Upper lobe of left lung (tissue), 6 donors: ENCODE results near the gene PEX26. TPM values are rescaled to one million over a fixed set of nuclear protein-coding genes. Genes with fewer than 3 reads are reported as not detected.
A peak's percentile ranks its signal among the peaks of the same experiment; 100 is the strongest.

Experiments used
- ATAC-seq, 2 donors: fragments of 200-7000 bp; cut with Tn5 transposase; one replicate each; pipeline ENCODE4 v1.9.1; 2022; ENCODE audit warnings: mild to moderate bottlenecking in 2 of 2, moderate library complexity in 2 of 2; ENCODE audit not compliant: low FRiP score in 2 of 2
- DNase-seq, 2 donors: peaks; one replicate each; pipeline ENCODE4 v3.0.0-alpha.2; 2019 to 2020
- H3K27ac ChIP-seq, 4 donors: fragments of 200-600 bp; sonication (generic); one replicate each; pipeline ENCODE4 v1.5.1; 2016 to 2019
- H3K27me3 ChIP-seq, 4 donors: fragments of 200-600 bp; sonication (generic); one replicate each; pipeline ENCODE4 v1.5.1; 2017 to 2019
- H3K36me3 ChIP-seq, 4 donors: fragments of 200-600 bp; sonication (generic); one replicate each; pipeline ENCODE4 v1.5.1; 2016 to 2019
- H3K4me1 ChIP-seq, 4 donors: fragments of 200-600 bp; sonication (generic); one replicate each; pipeline ENCODE4 v1.5.1; 2018 to 2019
- H3K4me3 ChIP-seq, 4 donors: fragments of 200-600 bp; sonication (generic); one replicate each; pipeline ENCODE4 v1.5.1; 2017 to 2019; ENCODE audit warnings: mild to moderate bottlenecking in 2 of 4, moderate library complexity in 1 of 4
- H3K9me3 ChIP-seq, 4 donors: fragments of 200-600 bp; sonication (generic); one replicate each; pipeline ENCODE4 v1.5.1; 2018 to 2019
- EP300 ChIP-seq, 4 donors: sonication (generic); formaldehyde crosslinking; IDR thresholded peaks; one replicate each; pipeline ENCODE4 v1.5.1; 2017; ENCODE audit warnings: antibody characterized with exemption in 4 of 4, control low read depth in 2 of 4
- POLR2A ChIP-seq, 4 donors: fragments of 450-650 bp; IDR thresholded peaks; one replicate each; pipeline ENCODE4 v1.5.1; 2016 to 2017; ENCODE audit warnings: antibody characterized with exemption in 4 of 4, mild to moderate bottlenecking in 2 of 4
- POLR2AphosphoS5 ChIP-seq, 2 donors: sonication (generic); formaldehyde crosslinking; IDR thresholded peaks; one replicate each; pipeline ENCODE4 v1.5.1; 2017; ENCODE audit warnings: antibody characterized with exemption in 2 of 2
- WGBS, 2 donors: methylation state at CpG; one replicate each; pipeline ENCODE4 v1.1.5; 2017 to 2018; 5-methylcytosine and 5-hydroxymethylcytosine counted together
- total RNA-seq, 6 donors: library from RNA; depleted of rRNA in 4 of 6; stranded (reverse); fragments of >200 nt in 4 of 6; gene quantifications; one replicate each; pipeline versions ENCODE4 v1.1.0 to v1.2.1, GENCODE V29; 2016 to 2021
- TF ChIP-seq, protein P1 (sequence below), 6 experiments: fragments of 450-650 bp in 4 of 6; fragments of 200-600 bp in 2 of 6; sonication (generic) in 2 of 6; IDR thresholded peaks; one replicate each; pipeline ENCODE4 v1.5.1; 2016 to 2019; ENCODE audit warnings: antibody characterized with exemption in 6 of 6
- donor health status: DM: no; HTN: no; CAD: no; lungs with moderate emphysema.
- donor health status: DM: no; HTN: yes; CAD: no; lungs with severe emphysema.

The PEX26 gene
- total RNA-seq, 6 donors from 2014 or later, result 17.2 to 42.1 (median 32.9) TPM

- ATAC-seq (peak in 1 of 2 donors; percentile 14), DNase-seq (peak in 1 of 2 donors; percentile 75)
- TF ChIP-seq, protein P1, sequence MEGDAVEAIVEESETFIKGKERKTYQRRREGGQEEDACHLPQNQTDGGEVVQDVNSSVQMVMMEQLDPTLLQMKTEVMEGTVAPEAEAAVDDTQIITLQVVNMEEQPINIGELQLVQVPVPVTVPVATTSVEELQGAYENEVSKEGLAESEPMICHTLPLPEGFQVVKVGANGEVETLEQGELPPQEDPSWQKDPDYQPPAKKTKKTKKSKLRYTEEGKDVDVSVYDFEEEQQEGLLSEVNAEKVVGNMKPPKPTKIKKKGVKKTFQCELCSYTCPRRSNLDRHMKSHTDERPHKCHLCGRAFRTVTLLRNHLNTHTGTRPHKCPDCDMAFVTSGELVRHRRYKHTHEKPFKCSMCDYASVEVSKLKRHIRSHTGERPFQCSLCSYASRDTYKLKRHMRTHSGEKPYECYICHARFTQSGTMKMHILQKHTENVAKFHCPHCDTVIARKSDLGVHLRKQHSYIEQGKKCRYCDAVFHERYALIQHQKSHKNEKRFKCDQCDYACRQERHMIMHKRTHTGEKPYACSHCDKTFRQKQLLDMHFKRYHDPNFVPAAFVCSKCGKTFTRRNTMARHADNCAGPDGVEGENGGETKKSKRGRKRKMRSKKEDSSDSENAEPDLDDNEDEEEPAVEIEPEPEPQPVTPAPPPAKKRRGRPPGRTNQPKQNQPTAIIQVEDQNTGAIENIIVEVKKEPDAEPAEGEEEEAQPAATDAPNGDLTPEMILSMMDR (IDR thresholded peaks at IDR 0.05), result no peak
- TF ChIP-seq EP300 (IDR thresholded peaks at IDR 0.05), result no peak
- TF ChIP-seq POLR2A (IDR thresholded peaks at IDR 0.05), result no peak
- no peak for TF ChIP-seq POLR2AphosphoS5 (IDR thresholded peaks at IDR 0.05)
- Histone ChIP-seq H3K27ac (no peak overlapping the region), H3K4me3 (peak overlapping the region in 3 of 4 donors; percentile 39 to 49 (median 44)), H3K4me1 (peaks cover 12 to 41% (median 19%) of the 10 kb centered on the region in 4 donors), H3K27me3 (peaks cover 0 to 16% (median 6%) of the 10 kb centered on the region in 4 donors), H3K9me3 (no peaks in the 10 kb centered on the region), H3K36me3 (no peaks in the 10 kb centered on the region)
- 40 to 46% methylated on average over 23 to 29 of the region's 39 CpGs for WGBS, 2 donors
Measured at GRCh38 chr22:18110954-18111758, 33.4 kb downstream of the PEX26 start.

DNA sequence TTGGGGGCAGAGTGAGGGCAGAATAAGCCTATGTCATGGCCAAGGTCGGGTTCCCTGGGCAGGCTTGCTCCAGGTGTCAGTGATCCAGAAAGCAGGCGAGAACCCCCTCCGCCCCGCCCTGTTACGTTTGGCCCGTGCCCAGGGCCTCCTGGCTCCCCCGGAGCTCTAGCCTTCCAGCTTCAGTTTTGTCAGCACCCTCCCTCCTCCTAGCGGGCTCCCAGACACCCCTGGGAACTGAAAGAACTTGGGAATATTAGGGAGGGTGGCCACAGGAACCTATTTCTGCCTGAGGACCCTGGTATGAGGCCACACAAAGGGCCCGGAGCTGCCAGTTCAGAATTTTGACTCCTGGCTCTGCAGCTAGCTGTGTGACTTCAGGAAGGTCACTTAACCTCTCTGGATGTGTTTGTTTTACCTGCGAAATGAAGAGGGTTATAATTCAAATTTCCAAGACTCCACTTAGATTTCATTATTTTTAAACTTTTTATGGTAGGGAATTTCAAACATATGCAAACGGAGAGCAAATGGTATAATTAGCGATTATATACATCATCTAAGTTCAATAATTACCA is 34.1 kb downstream of the PEX26 start:
- WGBS, 2 donors, result 73 to 93% methylated on average over 5 to 12 of the region's 12 CpGs
- Histone ChIP-seq H3K9me3 (no peaks in the 10 kb centered on the region), H3K4me1 (peaks cover 12 to 42% (median 19%) of the 10 kb centered on the region in 4 donors), H3K36me3 (no peaks in the 10 kb centered on the region), H3K27me3 (peaks cover 0 to 16% (median 6%) of the 10 kb centered on the region in 4 donors), H3K27ac (no peak overlapping the region), H3K4me3 (no peak overlapping the region)
- ATAC-seq (no peak), DNase-seq (peak in 1 of 2 donors; percentile 51)
- TF ChIP-seq POLR2AphosphoS5 (IDR thresholded peaks at IDR 0.05) (no peak), POLR2A (IDR thresholded peaks at IDR 0.05) (no peak)
- TF ChIP-seq, protein P1 (IDR thresholded peaks at IDR 0.05), result no peak

DNA sequence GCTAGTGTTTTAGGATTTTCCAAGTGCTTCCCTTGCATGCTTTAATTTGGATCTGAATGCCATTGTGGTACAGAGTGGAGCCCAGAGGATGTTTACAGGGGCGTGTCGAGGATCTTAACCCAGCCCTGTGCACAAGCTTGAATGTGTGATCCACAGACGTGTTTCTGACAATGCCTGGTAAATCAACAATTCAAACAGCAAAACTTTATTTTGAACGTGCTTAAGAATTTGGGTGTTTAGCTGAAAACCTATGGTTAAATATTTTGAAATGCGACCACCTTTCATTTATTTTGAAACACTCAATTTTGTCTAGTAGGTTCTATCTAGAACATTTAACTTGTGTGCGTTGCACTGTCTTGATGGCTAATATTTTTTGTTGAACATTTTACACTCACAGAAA is 34.6 kb downstream of the PEX26 start:
- ATAC-seq, result no peak
- 63 to 67% methylated on average over 6 of the region's 6 CpGs for WGBS, 2 donors
- no peak overlapping the region for H3K27ac ChIP-seq
- H3K27me3 ChIP-seq, result peaks cover 0 to 16% (median 6%) of the 10 kb centered on the region in 4 donors
- peaks cover 12 to 42% (median 19%) of the 10 kb centered on the region in 4 donors for H3K4me1 ChIP-seq
- DNase-seq, result no peak
- H3K4me3 ChIP-seq, result no peak overlapping the region
- no peaks in the 10 kb centered on the region for H3K9me3 ChIP-seq
- H3K36me3 ChIP-seq, result no peaks in the 10 kb centered on the region
- TF ChIP-seq POLR2A (IDR thresholded peaks at IDR 0.05) (no peak), EP300 (IDR thresholded peaks at IDR 0.05) (no peak), POLR2AphosphoS5 (IDR thresholded peaks at IDR 0.05) (no peak)
- TF ChIP-seq, protein P1 (IDR thresholded peaks at IDR 0.05), result no peak

DNA sequence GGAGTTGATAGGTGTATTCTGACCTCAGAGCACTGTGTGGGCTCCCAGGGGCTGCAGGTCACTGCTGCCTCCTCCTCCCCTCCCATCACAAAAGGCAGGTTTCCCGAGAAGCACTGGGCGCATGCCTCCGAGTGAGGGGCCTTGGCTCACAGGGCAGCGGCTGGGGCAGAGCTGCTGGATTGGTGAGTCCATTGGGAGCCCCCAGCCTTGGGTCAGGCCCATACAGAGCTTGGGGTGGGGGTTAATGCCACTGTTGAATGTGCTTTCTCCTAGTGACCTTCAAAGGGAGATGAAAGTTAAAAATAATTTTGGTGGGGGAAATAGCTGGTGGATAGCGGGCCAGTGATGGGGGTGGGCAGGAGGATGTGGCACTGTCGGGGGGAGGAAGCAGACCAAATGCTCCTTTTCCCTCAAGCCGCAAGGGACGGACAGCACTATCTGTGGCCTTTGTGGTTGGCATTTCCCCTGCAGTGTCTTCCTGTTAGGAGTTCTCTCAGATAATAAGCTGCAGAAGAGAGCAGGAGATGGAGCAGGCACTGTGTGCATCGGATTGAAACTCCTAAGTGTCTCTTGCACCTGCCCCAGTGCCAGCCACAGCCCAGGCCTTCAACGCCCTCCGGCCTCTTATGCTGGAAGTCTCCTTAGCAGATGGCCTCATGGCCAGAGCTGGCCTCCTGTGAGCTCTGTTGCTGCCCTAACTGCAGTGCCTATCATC is 36.0 kb downstream of the PEX26 start:
- Histone ChIP-seq H3K27ac (no peak overlapping the region), H3K9me3 (no peaks in the 10 kb centered on the region), H3K36me3 (no peaks in the 10 kb centered on the region), H3K4me1 (peaks cover 12 to 42% (median 19%) of the 10 kb centered on the region in 4 donors), H3K4me3 (no peak overlapping the region), H3K27me3 (peaks cover 0 to 16% (median 6%) of the 10 kb centered on the region in 4 donors)
- TF ChIP-seq EP300 (IDR thresholded peaks at IDR 0.05) (no peak), POLR2A (IDR thresholded peaks at IDR 0.05) (no peak)
- TF ChIP-seq, protein P1 (IDR thresholded peaks at IDR 0.05), result no peak
- WGBS, 2 donors, result 55 to 56% methylated on average over 7 to 11 of the region's 11 CpGs
- ATAC-seq, result no peak
- DNase-seq, result no peak
